Activated CD8-positive, alpha-beta T cell treated with anti-CD3 and anti-CD28 coated beads, Interleukin-2, amount 10 ng/mL, durations not matched to agents 7 days and 5 days (primary cell): ENCODE results near the gene OPN1SW. TPM values are rescaled to one million over a fixed set of nuclear protein-coding genes. Genes with fewer than 3 reads are reported as not detected.

Source experiments
- ATAC-seq: fragments of 150-1000 bp; cut with Tn5 transposase; one replicate; pipeline ENCODE4 v1.10.0; 2021; ENCODE audit warnings: moderate library complexity
- CTCF ChIA-PET: fragments of 350-600 bp; sonication (Branson Sonifier 250); formaldehyde crosslinking; loops from one replicate; lab custom pipeline; 2021; ENCODE audit warnings: antibody characterized with exemption; lab: Charles Lee
- POLR2A ChIA-PET: fragments of 350-600 bp; sonication (Branson Sonifier 250); formaldehyde crosslinking; loops from one replicate; lab custom pipeline; 2021; ENCODE audit warnings: antibody characterized with exemption; lab: Charles Lee
- DNase-seq: peaks from one replicate; pipeline ENCODE4 v3.0.0-alpha.2; 2020
- H3K27ac Mint-ChIP-seq: one replicate; pipeline ENCODE4 v1.8.0; 2021; ENCODE audit warnings: mild to moderate bottlenecking, mixed read lengths
- H3K27me3 Mint-ChIP-seq: one replicate; pipeline ENCODE4 v1.8.0; 2021; ENCODE audit warnings: low read depth, mixed read lengths
- H3K36me3 Mint-ChIP-seq: one replicate; pipeline ENCODE4 v1.8.0; 2021; ENCODE audit warnings: low read depth, mixed read lengths
- H3K4me1 Mint-ChIP-seq: one replicate; pipeline ENCODE4 v1.8.0; 2021; ENCODE audit warnings: low read depth, mixed read lengths
- H3K4me3 Mint-ChIP-seq: one replicate; pipeline ENCODE4 v1.8.0; 2021; ENCODE audit warnings: mild to moderate bottlenecking, mixed read lengths
- H3K9me3 Mint-ChIP-seq: one replicate; pipeline ENCODE4 v1.8.0; 2022; ENCODE audit warnings: mixed read lengths; ENCODE audit not compliant: insufficient read depth
- total RNA-seq, 2 experiments: library from RNA; stranded (reverse); gene quantifications; one replicate each; pipeline ENCODE4 v1.2.3, GENCODE V29; 2021

The OPN1SW gene
- total RNA-seq, 2 experiments from 2014 or later, result not detected

- DNase-seq (no peak), ATAC-seq (no peak)
- ChIA-PET CTCF (interaction anchor here (1.7 kb wide), 1 partner anchor 92 kb away, joined by 6 read pairs; no protein-coding TSS in a partner anchor), POLR2A (interaction anchor here (0.6 kb wide), 1 partner anchor 87 kb away, joined by 3 read pairs; no protein-coding TSS in a partner anchor)
- Mint-ChIP-seq H3K36me3 (no peaks in the 10 kb centered on the region), H3K27me3 (peaks cover 21% of the 10 kb centered on the region), H3K4me1 (peaks cover 16% of the 10 kb centered on the region), H3K9me3 (no peaks in the 10 kb centered on the region), H3K4me3 (peak overlapping the region; percentile 81), H3K27ac (no peak overlapping the region)
Measured at GRCh38 chr7:128791972-128792327, 16.4 kb upstream of the OPN1SW start.

- Mint-ChIP-seq H3K36me3 (no peaks in the 10 kb centered on the region), H3K4me1 (peaks cover 16% of the 10 kb centered on the region), H3K9me3 (no peaks in the 10 kb centered on the region), H3K4me3 (peak within 1 kb of the TSS; percentile 81), H3K27me3 (peaks cover 21% of the 10 kb centered on the region), H3K27ac (peak within 1 kb of the TSS; percentile 75)
- ATAC-seq (peak; percentile 87), DNase-seq (peak; percentile 81)
- ChIA-PET CTCF (interaction anchor here (1.7 kb wide), 1 partner anchor 92 kb away, joined by 6 read pairs; no protein-coding TSS in a partner anchor), POLR2A (interaction anchor here (0.9 kb wide), 1 partner anchor 10 kb away, joined by 4 read pairs; no protein-coding TSS in a partner anchor)
Measured at GRCh38 chr7:128791121-128791971, 15.8 kb upstream of the OPN1SW start, which contains the start of gene CCDC136. TSS of gene CCDC136 (plus strand) at chr7:128791968. CDS start at chr7:128792412, 444 bp downstream.

DNA sequence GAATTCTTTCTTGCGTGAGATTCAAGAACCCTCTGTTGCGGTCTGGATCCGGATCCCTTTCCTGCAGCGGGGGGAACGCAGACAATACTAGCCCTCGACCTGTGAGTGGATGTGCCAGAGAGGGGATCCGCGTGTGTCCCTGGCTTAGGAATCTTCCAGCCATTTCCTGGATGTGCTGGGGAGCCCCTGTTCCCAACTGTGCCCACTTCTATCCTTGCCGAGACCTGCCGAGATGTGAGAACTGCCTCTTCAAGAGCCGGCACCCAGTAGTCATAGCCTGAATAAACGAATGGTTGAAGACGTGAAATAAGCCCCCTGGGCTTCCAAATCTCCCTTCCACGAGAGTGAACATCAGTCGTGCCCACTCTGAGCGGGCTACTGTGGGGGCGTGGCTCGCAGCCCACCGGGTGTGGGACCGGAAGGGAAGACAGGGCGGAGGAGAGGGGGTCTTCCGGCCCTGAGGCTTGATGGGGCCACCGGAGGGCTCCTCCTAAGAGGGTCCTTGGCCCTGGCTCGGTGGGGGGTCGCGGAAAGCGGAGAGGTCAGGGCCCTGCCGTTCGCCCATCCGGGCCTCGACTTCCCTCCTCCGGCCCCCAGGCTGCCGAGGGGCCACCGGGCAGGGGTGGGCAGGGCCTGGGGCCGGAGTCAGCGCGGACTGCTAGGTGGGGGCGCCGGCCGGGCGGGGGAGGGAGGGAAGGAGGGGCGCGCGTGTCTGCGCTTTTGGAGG, 14.9 kb upstream of the OPN1SW start:
- CTCF ChIA-PET, result interaction anchor here (1.7 kb wide), 1 partner anchor 93 kb away, joined by 6 read pairs; no protein-coding TSS in a partner anchor
- DNase-seq (no peak), ATAC-seq (peak; percentile 16)

GRCh38 chr7:128788446-128789412, 13.1 kb upstream of the OPN1SW start:
- H3K27ac Mint-ChIP-seq, result no peak overlapping the region
- POLR2A ChIA-PET, result no interaction called here
- H3K9me3 Mint-ChIP-seq, result no peaks in the 10 kb centered on the region
- DNase-seq (no peak), ATAC-seq (no peak)
- H3K4me1 Mint-ChIP-seq, result peaks cover 14% of the 10 kb centered on the region
- no peak overlapping the region for H3K4me3 Mint-ChIP-seq
- peaks cover 28% of the 10 kb centered on the region for H3K27me3 Mint-ChIP-seq
- CTCF ChIA-PET, result no interaction called here
- no peaks in the 10 kb centered on the region for H3K36me3 Mint-ChIP-seq

More for the DNA sequence above, 14.9 kb upstream of the OPN1SW start:
- POLR2A ChIA-PET, result interaction anchor here (0.9 kb wide), 1 partner anchor 11 kb away, joined by 4 read pairs; no protein-coding TSS in a partner anchor
- Mint-ChIP-seq H3K27me3 (peaks cover 23% of the 10 kb centered on the region), H3K9me3 (no peaks in the 10 kb centered on the region), H3K4me3 (peak overlapping the region; percentile 63), H3K36me3 (no peaks in the 10 kb centered on the region), H3K27ac (peak overlapping the region; percentile 48), H3K4me1 (peaks cover 16% of the 10 kb centered on the region)

- no peaks in the 10 kb centered on the region for H3K9me3 Mint-ChIP-seq
- CTCF ChIA-PET, result no interaction called here
- POLR2A ChIA-PET, result interaction anchor here (0.7 to 1.1 kb wide), 2 partner anchors 30 to 47 kb away, joined by 3 read pairs; no protein-coding TSS in a partner anchor
- H3K4me1 Mint-ChIP-seq, result peaks cover 5% of the 10 kb centered on the region
- DNase-seq, result no peak
- no peak for ATAC-seq
- H3K27me3 Mint-ChIP-seq, result peaks cover 28% of the 10 kb centered on the region
- H3K4me3 Mint-ChIP-seq, result no peak overlapping the region
- H3K27ac Mint-ChIP-seq, result no peak overlapping the region
- no peaks in the 10 kb centered on the region for H3K36me3 Mint-ChIP-seq
Measured at GRCh38 chr7:128785738-128786137, 10.1 kb upstream of the OPN1SW start.

DNA sequence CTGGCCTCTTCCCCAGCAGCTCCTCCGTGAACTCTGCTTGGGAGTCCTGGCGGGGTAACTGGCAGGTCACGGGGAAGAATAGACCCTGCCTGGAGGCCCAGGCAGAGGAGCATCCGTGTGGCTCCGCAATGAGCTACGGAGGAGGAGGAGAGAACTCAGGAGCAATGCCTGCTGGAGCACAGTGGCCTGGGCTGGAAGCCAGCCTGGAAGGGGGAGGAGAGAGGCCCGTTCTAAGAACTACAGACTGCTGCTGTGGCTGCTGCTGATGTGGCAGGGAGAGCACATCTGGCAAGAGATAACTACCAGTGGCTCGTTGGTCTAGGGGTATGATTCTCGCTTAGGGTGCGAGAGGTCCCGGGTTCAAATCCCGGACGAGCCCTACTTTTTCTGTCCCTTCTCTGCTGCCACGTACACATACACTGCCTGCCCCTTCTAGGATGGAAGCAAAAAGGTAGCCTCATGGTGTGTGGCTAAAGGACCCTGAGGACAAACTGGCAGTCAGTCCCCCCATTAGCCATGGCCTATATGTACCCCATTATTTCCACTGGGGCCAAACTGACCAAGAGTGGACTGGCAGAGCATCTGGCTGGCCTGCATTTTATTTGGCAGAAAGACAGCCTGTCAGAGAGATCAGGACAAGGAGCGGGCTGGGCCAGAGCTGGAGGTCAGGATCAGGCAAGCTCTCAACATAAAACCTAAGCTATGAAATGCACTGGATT, 7.7 kb upstream of the OPN1SW start:
- no peak for ATAC-seq
- POLR2A ChIA-PET, result no interaction called here
- CTCF ChIA-PET, result no interaction called here

GRCh38 chr7:128781851-128782250, 6.3 kb upstream of the OPN1SW start:
- H3K27me3 Mint-ChIP-seq, result peaks cover 9% of the 10 kb centered on the region
- peaks cover 4% of the 10 kb centered on the region for H3K4me1 Mint-ChIP-seq
- ATAC-seq (no peak), DNase-seq (no peak)
- peaks cover 7% of the 10 kb centered on the region for H3K36me3 Mint-ChIP-seq
- ChIA-PET POLR2A (no interaction called here), CTCF (interaction anchor here (1.2 kb wide), 1 partner anchor 102 kb away, joined by 3 read pairs; no protein-coding TSS in a partner anchor)
- H3K4me3 Mint-ChIP-seq, result no peak overlapping the region
- H3K9me3 Mint-ChIP-seq, result peaks cover 14% of the 10 kb centered on the region
- no peak overlapping the region for H3K27ac Mint-ChIP-seq

More for the DNA sequence above, 7.7 kb upstream of the OPN1SW start:
- peaks cover 13% of the 10 kb centered on the region for H3K27me3 Mint-ChIP-seq
- DNase-seq, result no peak
- peaks cover under 1% of the 10 kb centered on the region for H3K9me3 Mint-ChIP-seq
- H3K36me3 Mint-ChIP-seq, result no peaks in the 10 kb centered on the region
- no peaks in the 10 kb centered on the region for H3K4me1 Mint-ChIP-seq
- no peak overlapping the region for H3K4me3 Mint-ChIP-seq
- H3K27ac Mint-ChIP-seq, result no peak overlapping the region

GRCh38 chr7:128781126-128781525, 5.5 kb upstream of the OPN1SW start:
- POLR2A ChIA-PET, result no interaction called here
- peaks cover 14% of the 10 kb centered on the region for H3K9me3 Mint-ChIP-seq

GRCh38 chr7:128778946-128779345, 3.4 kb upstream of the OPN1SW start:
- Mint-ChIP-seq H3K27ac (no peak overlapping the region), H3K9me3 (peaks cover 14% of the 10 kb centered on the region), H3K27me3 (peaks cover 2% of the 10 kb centered on the region), H3K4me3 (no peak overlapping the region), H3K4me1 (peaks cover 4% of the 10 kb centered on the region), H3K36me3 (peaks cover 23% of the 10 kb centered on the region)
- no peak for ATAC-seq
- POLR2A ChIA-PET, result no interaction called here
- CTCF ChIA-PET, result interaction anchor here (1.4 kb wide), 1 partner anchor 10 kb away, joined by 4 read pairs; no protein-coding TSS in a partner anchor
- no peak for DNase-seq

More at GRCh38 chr7:128781126-128781525, 5.5 kb upstream of the OPN1SW start:
- H3K36me3 Mint-ChIP-seq, result peaks cover 10% of the 10 kb centered on the region
- ATAC-seq (no peak), DNase-seq (no peak)
- H3K4me1 Mint-ChIP-seq, result peaks cover 4% of the 10 kb centered on the region
- CTCF ChIA-PET, result no interaction called here
- no peak overlapping the region for H3K27ac Mint-ChIP-seq
- no peak overlapping the region for H3K4me3 Mint-ChIP-seq
- H3K27me3 Mint-ChIP-seq, result peaks cover 9% of the 10 kb centered on the region
